Activated CD4-positive, alpha-beta T cell treated with anti-CD3 and anti-CD28 coated beads, Interleukin-2, amount 10 ng/mL, durations not matched to agents 7 days and 5 days (primary cell): ENCODE results near the gene TBC1D17. TPM values are rescaled to one million over a fixed set of nuclear protein-coding genes. Genes with fewer than 3 reads are reported as not detected.
A peak's percentile ranks its signal among the peaks of the same experiment; 100 is the strongest.

Source experiments
- CTCF ChIA-PET: fragments of 350-600 bp; sonication (Branson Sonifier 250); formaldehyde crosslinking; loops from one replicate; lab custom pipeline; 2021; ENCODE audit warnings: antibody characterized with exemption; lab: Charles Lee
- POLR2A ChIA-PET: fragments of 350-600 bp; sonication (Branson Sonifier 250); formaldehyde crosslinking; loops from one replicate; lab custom pipeline; 2021; ENCODE audit warnings: antibody characterized with exemption; lab: Charles Lee
- DNase-seq: peaks from one replicate; pipeline ENCODE4 v3.0.0-alpha.2; 2020
- H3K27ac Mint-ChIP-seq: one replicate; pipeline ENCODE4 v1.8.0; 2021; ENCODE audit warnings: mild to moderate bottlenecking, moderate library complexity, mixed read lengths
- H3K27me3 Mint-ChIP-seq: one replicate; pipeline ENCODE4 v1.8.0; 2021; ENCODE audit warnings: mixed read lengths
- H3K36me3 Mint-ChIP-seq: one replicate; pipeline ENCODE4 v1.8.0; 2021; ENCODE audit warnings: low read depth, mixed read lengths
- H3K4me1 Mint-ChIP-seq: one replicate; pipeline ENCODE4 v1.8.0; 2021; ENCODE audit warnings: mixed read lengths
- H3K4me3 Mint-ChIP-seq: one replicate; pipeline ENCODE4 v1.8.0; 2021; ENCODE audit warnings: mild to moderate bottlenecking, moderate library complexity, mixed read lengths
- H3K9me3 Mint-ChIP-seq: one replicate; pipeline ENCODE4 v1.8.0; 2021; ENCODE audit warnings: mixed read lengths
- total RNA-seq, 2 experiments: library from RNA; stranded (reverse); gene quantifications; one replicate each; pipeline ENCODE4 v1.2.3, GENCODE V29; 2021

TBC1D17 gene
- total RNA-seq: 10 to 100 TPM; 33.2 to 33.8 TPM

- H3K36me3 Mint-ChIP-seq: peaks cover 18% of the 10 kb centered on the region
- CTCF ChIA-PET: interaction anchor here (1.3 to 2.3 kb wide), 2 partner anchors 14 to 51 kb away, joined by 5 to 11 read pairs; no protein-coding TSS in a partner anchor
These were observed at the start of gene TBC1D17, which contains the start of gene AKT1S1 for GRCh38 chr19:49877020-49877878. TBC1D17 (plus strand) TSS chr19:49877702; CDS start chr19:49877724, 22 bp downstream. AKT1S1 (minus strand) TSS chr19:49877355; CDS start chr19:49873295, 4,060 bp downstream.

GRCh38 chr19:49829200-49829599 lies 48.3 kb upstream of the TBC1D17 start:
- DNase-seq: no peak
- POLR2A ChIA-PET: no interaction called here
- Mint-ChIP-seq H3K4me1 (peaks cover 17% of the 10 kb centered on the region), H3K27ac (no peak overlapping the region), H3K9me3 (no peaks in the 10 kb centered on the region), H3K36me3 (peaks cover 17% of the 10 kb centered on the region), H3K4me3 (no peak overlapping the region), H3K27me3 (no peaks in the 10 kb centered on the region)
- CTCF ChIA-PET: interaction anchor here (1.7 kb wide), 1 partner anchor 10 kb away, joined by 5 read pairs; no protein-coding TSS in a partner anchor

More at GRCh38 chr19:49877020-49877878, at the start of gene TBC1D17, which contains the start of gene AKT1S1:
- POLR2A ChIA-PET: no interaction called here
- no peak within 1 kb of the TSS for H3K27ac Mint-ChIP-seq
- DNase-seq: peak; percentile 99
- H3K4me3 Mint-ChIP-seq: no peak within 1 kb of the TSS
- H3K27me3 Mint-ChIP-seq: no peaks in the 10 kb centered on the region
- H3K4me1 Mint-ChIP-seq: peaks cover 31% of the 10 kb centered on the region
- H3K9me3 Mint-ChIP-seq: no peaks in the 10 kb centered on the region

GRCh38 chr19:49829721-49830120 lies 47.8 kb upstream of the TBC1D17 start:
- peaks cover 17% of the 10 kb centered on the region for H3K4me1 Mint-ChIP-seq
- POLR2A ChIA-PET: no interaction called here
- CTCF ChIA-PET: interaction anchor here (1.7 kb wide), 1 partner anchor 10 kb away, joined by 5 read pairs; no protein-coding TSS in a partner anchor
- no peak overlapping the region for H3K4me3 Mint-ChIP-seq
- peaks cover 19% of the 10 kb centered on the region for H3K36me3 Mint-ChIP-seq
- no peaks in the 10 kb centered on the region for H3K9me3 Mint-ChIP-seq
- no peaks in the 10 kb centered on the region for H3K27me3 Mint-ChIP-seq
- no peak overlapping the region for H3K27ac Mint-ChIP-seq
- DNase-seq: no peak

- no peak for DNase-seq
- ChIA-PET POLR2A (no interaction called here), CTCF (interaction anchor here (1.7 kb wide), 1 partner anchor 11 kb away, joined by 5 read pairs; no protein-coding TSS in a partner anchor)
- Mint-ChIP-seq H3K27ac (no peak overlapping the region), H3K36me3 (peaks cover 26% of the 10 kb centered on the region), H3K4me3 (no peak overlapping the region), H3K9me3 (no peaks in the 10 kb centered on the region), H3K4me1 (peaks cover 17% of the 10 kb centered on the region), H3K27me3 (no peaks in the 10 kb centered on the region)
These were observed 46.7 kb upstream of the TBC1D17 start for GRCh38 chr19:49830766-49831165.

- no peak for DNase-seq
- Mint-ChIP-seq H3K27ac (no peak overlapping the region), H3K4me1 (peaks cover 17% of the 10 kb centered on the region), H3K9me3 (no peaks in the 10 kb centered on the region), H3K27me3 (no peaks in the 10 kb centered on the region), H3K4me3 (no peak overlapping the region), H3K36me3 (peaks cover 26% of the 10 kb centered on the region)
- CTCF ChIA-PET: no interaction called here
- POLR2A ChIA-PET: no interaction called here
These were observed 45.9 kb upstream of the TBC1D17 start for GRCh38 chr19:49831592-49831991.

GRCh38 chr19:49832556-49832955 lies 44.9 kb upstream of the TBC1D17 start:
- Mint-ChIP-seq H3K27ac (no peak overlapping the region), H3K9me3 (no peaks in the 10 kb centered on the region), H3K4me3 (no peak overlapping the region), H3K27me3 (no peaks in the 10 kb centered on the region), H3K36me3 (peaks cover 30% of the 10 kb centered on the region), H3K4me1 (peaks cover 18% of the 10 kb centered on the region)
- POLR2A ChIA-PET: interaction anchor here (0.6 kb wide), 1 partner anchor 691 kb away, joined by 5 read pairs; no protein-coding TSS in a partner anchor
- CTCF ChIA-PET: interaction anchor here (1.5 to 3.1 kb wide), 2 partner anchors 14 to 17 kb away, joined by 4 to 13 read pairs; partner anchors contain the start of gene PTOV1
- DNase-seq: no peak

- ChIA-PET CTCF (interaction anchor here (1.0 to 3.1 kb wide), 3 partner anchors 11 to 16 kb away, joined by 3 to 13 read pairs (median 4); partner anchors contain the start of gene PTOV1), POLR2A (no interaction called here)
- no peaks in the 10 kb centered on the region for H3K9me3 Mint-ChIP-seq
- H3K4me3 Mint-ChIP-seq: no peak overlapping the region
- DNase-seq: no peak
- peaks cover 20% of the 10 kb centered on the region for H3K4me1 Mint-ChIP-seq
- no peaks in the 10 kb centered on the region for H3K27me3 Mint-ChIP-seq
- H3K36me3 Mint-ChIP-seq: peaks cover 36% of the 10 kb centered on the region
- H3K27ac Mint-ChIP-seq: no peak overlapping the region
These were observed 43.9 kb upstream of the TBC1D17 start for GRCh38 chr19:49833599-49833998.

GRCh38 chr19:49835562-49835961 lies 41.9 kb upstream of the TBC1D17 start:
- Mint-ChIP-seq H3K27ac (no peak overlapping the region), H3K4me1 (peaks cover 20% of the 10 kb centered on the region), H3K27me3 (no peaks in the 10 kb centered on the region), H3K4me3 (no peak overlapping the region), H3K9me3 (no peaks in the 10 kb centered on the region), H3K36me3 (peaks cover 44% of the 10 kb centered on the region)
- DNase-seq: no peak
- ChIA-PET POLR2A (no interaction called here), CTCF (interaction anchor here (3.1 kb wide), 1 partner anchor 14 kb away, joined by 13 read pairs; the partner anchor contains the start of gene PTOV1)

- Mint-ChIP-seq H3K4me3 (no peak overlapping the region), H3K27me3 (no peaks in the 10 kb centered on the region), H3K36me3 (peaks cover 44% of the 10 kb centered on the region), H3K4me1 (peaks cover 18% of the 10 kb centered on the region), H3K27ac (no peak overlapping the region), H3K9me3 (no peaks in the 10 kb centered on the region)
- POLR2A ChIA-PET: no interaction called here
- CTCF ChIA-PET: interaction anchor here (1.6 kb wide), 1 partner anchor 12 kb away, joined by 3 read pairs; no protein-coding TSS in a partner anchor
- DNase-seq: no peak
These were observed 41.1 kb upstream of the TBC1D17 start for GRCh38 chr19:49836176-49837008.

- Mint-ChIP-seq H3K27me3 (no peaks in the 10 kb centered on the region), H3K4me1 (peaks cover 14% of the 10 kb centered on the region), H3K27ac (peak overlapping the region; percentile 46), H3K9me3 (no peaks in the 10 kb centered on the region), H3K36me3 (peaks cover 41% of the 10 kb centered on the region), H3K4me3 (no peak overlapping the region)
- CTCF ChIA-PET: interaction anchor here (1.6 kb wide), 1 partner anchor 13 kb away, joined by 3 read pairs; no protein-coding TSS in a partner anchor
- POLR2A ChIA-PET: no interaction called here
- DNase-seq: no peak
These were observed 40.5 kb upstream of the TBC1D17 start for GRCh38 chr19:49837009-49837310.

GRCh38 chr19:49837425-49837824 lies 40.1 kb upstream of the TBC1D17 start:
- no peak for DNase-seq
- Mint-ChIP-seq H3K27me3 (no peaks in the 10 kb centered on the region), H3K27ac (no peak overlapping the region), H3K9me3 (no peaks in the 10 kb centered on the region), H3K4me1 (peaks cover 9% of the 10 kb centered on the region), H3K4me3 (no peak overlapping the region), H3K36me3 (peaks cover 40% of the 10 kb centered on the region)
- ChIA-PET POLR2A (no interaction called here), CTCF (interaction anchor here (0.6 to 1.6 kb wide), 2 partner anchors 13 to 1297 kb away, joined by 3 read pairs; no protein-coding TSS in a partner anchor)

- Mint-ChIP-seq H3K4me1 (peaks cover 3% of the 10 kb centered on the region), H3K4me3 (no peak overlapping the region), H3K27ac (no peak overlapping the region), H3K36me3 (peaks cover 34% of the 10 kb centered on the region), H3K9me3 (no peaks in the 10 kb centered on the region), H3K27me3 (no peaks in the 10 kb centered on the region)
- POLR2A ChIA-PET: no interaction called here
- CTCF ChIA-PET: interaction anchor here (1.1 kb wide), 1 partner anchor 9 kb away, joined by 4 read pairs; no protein-coding TSS in a partner anchor
- no peak for DNase-seq
These were observed 38.5 kb upstream of the TBC1D17 start for GRCh38 chr19:49838885-49839588.
